Stimulated activated CD8-positive, alpha-beta memory T cell treated with anti-CD3 and anti-CD28 coated beads, Interleukin-12 subunit alpha, Interleukin-12 subunit beta, amount 100 ng/mL, for 4 hours (primary cell): ENCODE measurements around the gene GIGYF2.
"Not testable (repeated sequence)": the region's sequence is repeated elsewhere in the genome, so short reads cannot be mapped to it uniquely, and the experiment has no call there.

ENCODE experiments used
- DNase-seq: peaks from one replicate; pipeline ENCODE4 v3.0.0-alpha.2; 2020; ENCODE audit warnings: low read depth

The GIGYF2 gene

GRCh38 chr2:232687382-232688160 is 9.6 kb upstream of the GIGYF2 start:
- DNase-seq: no peak

DNA sequence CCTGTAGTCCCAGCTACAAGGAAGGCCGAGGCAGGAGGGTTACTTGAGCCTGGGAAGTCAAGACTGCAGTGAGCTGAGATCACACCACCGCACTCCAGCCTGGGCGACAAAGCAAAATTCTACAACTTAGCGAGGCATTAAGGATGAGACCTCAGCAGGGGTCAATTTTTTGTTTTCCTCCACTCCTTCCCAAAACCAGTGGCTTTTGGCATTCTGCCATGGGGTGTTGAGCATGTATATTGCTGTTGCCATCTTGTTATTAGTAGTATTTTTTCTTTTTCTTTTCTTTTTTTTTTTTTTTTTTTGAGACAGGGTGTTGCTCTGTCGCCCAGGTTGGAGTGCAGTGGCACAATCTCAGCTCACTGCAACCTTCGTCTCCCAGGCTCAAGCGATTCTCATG is 8.9 kb upstream of the GIGYF2 start:
- no peak for DNase-seq

DNA sequence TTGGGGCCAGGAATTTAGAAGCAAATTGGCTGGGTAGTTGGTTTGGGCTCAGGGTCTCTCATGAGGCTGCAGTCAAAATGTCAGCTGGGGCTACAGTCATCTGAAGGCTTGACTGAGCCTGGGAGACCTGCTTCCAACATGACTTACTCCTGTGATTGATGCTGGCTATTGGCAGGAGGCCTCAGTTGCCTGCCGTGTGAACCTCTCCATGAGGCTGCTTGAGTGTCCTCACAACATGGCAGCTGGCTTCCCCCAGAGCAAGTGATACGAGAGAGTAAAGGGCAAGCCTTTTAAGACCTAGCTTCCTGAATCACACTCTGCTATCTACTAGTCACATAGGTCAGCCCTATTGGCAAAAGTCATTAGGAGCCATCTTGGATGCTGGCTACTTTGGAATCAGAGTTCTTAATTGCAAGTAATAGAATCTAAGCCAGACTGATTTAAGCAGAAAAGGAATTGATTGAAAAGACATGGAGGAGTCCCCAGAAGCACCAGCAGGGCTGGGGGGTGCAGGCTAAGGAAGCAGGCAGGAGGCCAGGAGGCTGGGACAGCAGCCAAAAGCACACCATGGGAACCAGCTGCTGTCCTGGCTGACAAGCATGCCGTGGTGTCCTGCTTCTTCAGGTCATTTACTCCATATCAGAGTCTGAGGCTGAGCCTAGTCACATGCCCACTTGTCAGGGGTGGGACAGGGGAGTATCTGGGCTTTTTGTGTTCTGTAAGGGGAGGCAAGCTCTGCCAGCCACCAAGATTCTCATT is 7.8 kb upstream of the GIGYF2 start:
- DNase-seq: no peak

DNA sequence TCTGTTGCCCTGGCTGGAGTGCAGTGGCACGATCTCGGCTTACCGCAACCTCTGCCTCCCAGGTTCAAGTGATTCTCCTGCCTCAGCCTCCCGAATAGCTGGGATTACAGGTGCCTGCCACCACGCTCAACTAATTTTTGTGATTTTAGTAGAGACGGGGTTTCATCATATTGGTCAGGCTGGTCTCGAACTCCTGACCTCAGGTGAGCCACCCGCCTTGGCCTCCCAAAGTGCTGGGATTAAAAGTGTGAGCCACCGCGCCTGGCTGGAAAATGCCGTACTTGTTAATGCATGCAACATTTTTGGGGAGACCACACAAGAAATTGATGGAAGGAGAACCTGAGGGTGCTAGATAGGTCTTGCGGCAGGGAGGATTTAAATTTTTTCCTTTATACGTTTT is 6.0 kb upstream of the GIGYF2 start:
- not testable (repeated sequence) for DNase-seq

DNA sequence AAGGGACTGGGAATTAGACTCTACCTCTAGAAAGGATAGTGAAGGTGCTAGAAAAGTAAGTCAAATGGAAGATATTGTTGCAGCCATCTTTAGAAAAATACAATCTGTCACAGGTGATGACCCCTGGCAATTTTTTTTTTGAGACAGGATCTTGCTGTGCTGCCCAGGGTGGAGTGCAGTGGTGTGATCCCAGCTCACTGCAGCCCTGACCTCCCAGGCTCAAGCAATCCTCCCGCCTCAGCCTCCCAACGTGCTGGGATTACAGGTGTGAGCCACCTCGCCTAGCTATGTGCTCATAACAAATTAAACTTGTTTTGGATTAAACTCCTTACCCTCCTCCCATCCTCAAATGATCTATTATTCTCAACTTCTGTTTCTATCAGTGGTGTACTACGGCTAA is 3.8 kb upstream of the GIGYF2 start:
- DNase-seq: no peak

DNA sequence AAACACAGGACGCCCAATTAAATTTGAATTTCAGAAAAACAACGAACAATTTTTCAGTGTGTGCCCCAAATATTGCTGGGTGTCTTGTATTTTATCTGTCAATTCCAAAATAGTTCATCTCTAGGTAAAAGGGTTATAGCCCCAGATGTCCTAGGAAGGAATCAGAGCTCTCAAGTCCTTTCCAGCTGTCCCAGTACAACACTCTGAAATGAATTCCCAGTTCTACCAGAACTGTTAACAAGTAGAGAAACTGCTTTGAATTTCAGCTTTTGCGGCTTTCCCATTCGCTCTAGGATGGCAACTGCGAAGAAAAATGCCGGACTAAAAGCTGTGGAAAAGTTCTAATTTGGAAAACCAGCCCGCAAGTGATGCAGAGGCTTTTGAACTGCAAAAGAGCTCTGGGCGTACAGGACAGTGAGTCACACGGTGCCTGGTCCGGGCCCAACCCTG is 497 bp upstream of the GIGYF2 start:
- DNase-seq: no peak

GRCh38 chr2:232697807-232698110 is 628 bp downstream of the GIGYF2 start:
- no peak for DNase-seq

DNA sequence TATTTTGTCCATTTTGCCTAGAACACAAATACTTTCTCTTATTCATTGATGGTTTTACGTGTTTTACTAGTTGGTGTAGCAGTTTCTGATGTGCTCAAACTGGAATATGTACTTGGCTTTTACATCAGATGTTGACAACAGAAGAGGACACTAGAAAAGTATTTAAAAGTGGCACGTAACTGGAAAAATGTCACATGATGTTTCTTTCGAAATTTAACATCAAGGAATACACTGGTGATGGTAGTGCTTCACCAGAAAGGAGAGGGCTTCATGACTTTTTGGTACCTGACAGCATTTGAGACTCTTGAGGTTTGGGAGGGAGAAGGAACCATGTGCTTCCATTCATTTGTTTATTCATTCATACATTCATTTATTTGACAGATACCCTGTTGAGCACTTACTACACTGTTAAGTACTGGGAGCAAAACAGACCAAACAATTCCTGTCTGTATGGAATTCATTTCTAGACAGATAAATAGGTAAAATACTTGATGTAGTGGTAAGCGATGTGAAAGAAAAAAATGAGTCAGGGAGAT is 1.5 kb downstream of the GIGYF2 start:
- DNase-seq: no peak

GRCh38 chr2:232699110-232699509 is 2.0 kb downstream of the GIGYF2 start:
- no peak for DNase-seq

- DNase-seq: no peak
Observed at GRCh38 chr2:232700154-232700553, 3.0 kb downstream of the GIGYF2 start.

DNA sequence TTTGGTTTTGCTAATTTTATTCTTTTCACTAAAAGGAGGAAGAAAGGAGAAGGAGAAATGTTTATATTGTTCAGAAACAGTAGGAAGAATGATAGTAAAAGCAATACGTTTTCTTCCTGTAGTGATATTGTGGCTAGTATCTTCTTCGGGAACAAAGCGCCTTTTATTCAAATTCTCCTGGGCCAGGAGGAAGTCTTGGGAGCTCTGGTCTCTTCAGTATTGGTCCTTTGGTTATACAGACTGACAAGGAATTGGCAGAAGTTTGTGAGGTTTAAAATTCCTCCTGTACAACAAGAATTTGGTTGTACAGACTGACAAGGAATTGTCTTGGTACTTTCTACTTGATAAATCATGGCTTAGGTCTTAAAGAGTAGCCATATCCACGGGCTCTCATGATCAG is 9.9 kb downstream of the GIGYF2 start:
- DNase-seq: no peak

DNA sequence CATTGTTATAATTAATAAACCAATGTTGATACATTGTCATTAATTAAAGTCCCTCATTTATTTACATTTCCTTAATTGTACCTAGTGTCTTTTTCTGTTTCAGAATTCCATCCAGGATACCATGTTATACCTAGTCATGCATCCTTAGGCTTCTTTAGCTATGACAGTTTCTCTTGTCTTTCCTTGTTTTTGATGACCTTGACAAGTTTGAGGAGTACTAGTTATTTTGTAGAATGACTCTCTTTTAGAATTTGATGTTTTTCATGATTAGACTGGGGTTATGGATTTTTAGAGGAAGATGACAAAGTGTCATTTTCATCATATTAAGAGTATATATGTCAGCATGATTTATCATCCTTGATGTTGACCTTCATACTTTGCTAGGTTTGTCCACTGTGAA is 16.4 kb downstream of the GIGYF2 start:
- no peak for DNase-seq

GRCh38 chr2:232714969-232715368 is 17.8 kb downstream of the GIGYF2 start:
- DNase-seq: no peak

GRCh38 chr2:232720056-232720455 is 22.9 kb downstream of the GIGYF2 start:
- DNase-seq: not testable (repeated sequence)

DNA sequence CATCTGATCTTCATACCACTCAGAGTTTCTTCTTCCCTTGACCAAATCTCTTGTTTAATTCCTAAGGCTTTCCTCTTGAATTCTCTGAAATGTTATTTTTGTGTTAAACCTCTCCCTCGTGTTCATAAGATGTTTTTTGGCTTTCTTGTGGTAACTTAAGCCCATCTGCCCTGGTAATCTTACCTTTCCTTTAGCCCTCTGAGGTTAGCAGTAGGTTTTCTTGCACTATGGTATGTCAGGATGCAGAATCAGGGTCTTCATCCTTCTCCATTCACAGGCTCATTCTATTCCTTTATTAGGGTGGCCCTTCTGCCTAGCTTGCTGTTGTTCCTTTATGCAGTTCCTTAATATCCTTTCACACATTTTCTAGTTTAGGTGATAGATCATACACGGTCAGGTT is 24.1 kb downstream of the GIGYF2 start:
- DNase-seq: no peak

GRCh38 chr2:232721882-232722281 is 24.8 kb downstream of the GIGYF2 start:
- DNase-seq: no peak

- no peak for DNase-seq
Observed at GRCh38 chr2:232723027-232723426, 25.9 kb downstream of the GIGYF2 start.

- no peak for DNase-seq
Observed at GRCh38 chr2:232728785-232729184, 31.7 kb downstream of the GIGYF2 start.

- DNase-seq: no peak
Observed at GRCh38 chr2:232731470-232731869, 34.3 kb downstream of the GIGYF2 start.

DNA sequence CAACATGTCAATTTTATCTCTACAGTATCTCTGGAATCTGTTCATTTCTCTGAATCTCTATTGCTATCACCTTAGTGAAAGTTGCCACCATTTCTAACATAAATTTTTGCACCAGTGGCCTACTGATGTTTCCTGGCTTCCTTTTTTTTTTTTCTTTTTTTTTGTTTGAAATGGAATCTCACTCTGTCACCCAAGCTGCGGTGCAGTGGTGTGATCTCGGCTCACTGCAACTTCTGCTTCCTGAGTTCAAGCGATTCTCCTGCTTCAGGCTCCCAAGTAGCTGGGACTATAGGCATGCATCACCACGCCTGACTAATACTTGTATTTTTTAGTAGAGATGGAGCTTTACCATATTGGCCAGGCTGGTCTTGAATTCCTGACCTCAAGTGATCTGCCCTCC is 44.2 kb downstream of the GIGYF2 start:
- DNase-seq: no peak

DNA sequence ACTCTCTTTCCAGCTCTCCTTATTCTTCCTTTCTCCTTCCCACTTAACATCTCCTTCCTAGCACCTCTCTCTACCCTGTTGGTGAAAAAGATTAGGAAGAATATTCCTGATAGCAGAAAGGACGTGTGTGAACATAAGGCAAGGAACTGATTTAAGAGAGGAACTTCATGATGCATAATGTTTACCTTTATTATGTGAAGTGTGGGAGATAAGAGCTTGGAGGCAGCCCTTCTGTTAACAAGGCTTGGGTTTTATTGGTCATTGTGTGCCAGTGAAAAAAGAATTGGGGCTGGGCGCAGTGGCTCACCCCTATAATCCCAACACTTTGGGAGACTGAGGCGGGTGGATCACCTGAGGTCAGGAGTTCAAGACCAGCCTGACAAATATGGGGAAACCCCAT is 44.8 kb downstream of the GIGYF2 start:
- no peak for DNase-seq

DNA sequence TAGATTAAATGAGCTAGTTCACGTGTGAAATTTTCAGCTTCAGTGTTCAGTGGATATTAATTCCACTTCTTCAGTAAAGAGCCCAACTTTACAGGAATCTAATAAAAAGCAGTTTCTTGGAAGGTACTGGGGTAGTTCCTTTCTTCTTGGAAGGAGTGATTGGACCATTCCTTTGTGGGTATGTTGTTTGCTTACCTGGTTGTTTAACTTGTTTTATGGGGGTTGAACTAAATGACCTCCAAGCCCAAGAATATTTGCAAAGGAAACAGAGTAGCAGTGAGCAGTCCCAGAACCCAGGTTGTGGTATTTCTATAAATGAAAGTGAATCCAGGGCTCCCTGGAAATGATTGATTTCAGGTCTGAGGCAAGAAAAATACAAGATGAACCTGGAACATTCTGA is 47.8 kb downstream of the GIGYF2 start:
- no peak for DNase-seq

GRCh38 chr2:232748038-232748437 is 50.9 kb downstream of the GIGYF2 start:
- DNase-seq: no peak

DNA sequence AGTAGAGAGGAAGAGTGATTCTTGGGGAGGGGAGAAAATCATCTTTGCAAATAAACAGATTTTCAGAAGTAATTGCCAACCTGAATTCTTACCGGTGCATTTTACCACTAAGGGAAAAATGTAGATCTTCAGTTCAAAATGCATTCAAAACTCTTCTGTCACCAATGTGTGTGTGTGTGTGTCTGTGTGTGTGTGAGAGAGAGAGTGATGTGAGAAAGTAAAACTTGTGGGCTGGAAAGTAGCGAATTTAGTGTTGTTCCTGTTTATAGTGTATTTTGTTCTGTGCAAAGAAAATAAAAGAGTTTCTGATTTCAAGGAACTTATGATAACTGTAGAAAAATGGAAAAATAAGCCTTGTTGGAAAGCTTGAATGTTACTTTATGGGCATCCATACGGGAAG is 52.2 kb downstream of the GIGYF2 start:
- DNase-seq: no peak
